Esophagus muscularis mucosa (tissue), 2 donors: ENCODE measurements around the gene INTS15.

Source experiments
- POLR2A ChIP-seq: fragments of 450-650 bp; IDR thresholded peaks from one replicate; pipeline ENCODE4 v1.6.1; 2017; ENCODE audit warnings: antibody characterized with exemption, moderate library complexity, mild to moderate bottlenecking, low read depth
- POLR2AphosphoS5 ChIP-seq, 2 donors: sonication (generic); formaldehyde crosslinking; IDR thresholded peaks; one replicate each; pipeline ENCODE4 v1.6.1; 2017; ENCODE audit warnings: antibody characterized with exemption in 2 of 2

- TF ChIP-seq POLR2AphosphoS5 (IDR thresholded peaks at IDR 0.05): no peak
- TF ChIP-seq POLR2A: no peak
These were observed 49.2 kb downstream of the INTS15 start for GRCh38 chr7:6639032-6639431.
